Left kidney (tissue), 2 donors: ENCODE data around the gene UGCG. TPM values are rescaled to one million over a fixed set of nuclear protein-coding genes. Genes with fewer than 3 reads are reported as not detected.
"Not testable (repeated sequence)": the region's sequence is repeated elsewhere in the genome, so short reads cannot be mapped to it uniquely, and the experiment has no call there.

Source experiments
- DNase-seq: peaks from one replicate; pipeline ENCODE4 v3.0.0-alpha.2; 2013
- polyA plus RNA-seq: library from polyadenylated mRNA; unstranded; fragments of 120-200 nt; gene quantifications from one replicate; pipeline ENCODE4 v1.2.1, GENCODE V29; 2013; ENCODE audit not compliant: insufficient read length

UGCG gene
- polyA plus RNA-seq, 1 donor: 84.3 TPM

DNA sequence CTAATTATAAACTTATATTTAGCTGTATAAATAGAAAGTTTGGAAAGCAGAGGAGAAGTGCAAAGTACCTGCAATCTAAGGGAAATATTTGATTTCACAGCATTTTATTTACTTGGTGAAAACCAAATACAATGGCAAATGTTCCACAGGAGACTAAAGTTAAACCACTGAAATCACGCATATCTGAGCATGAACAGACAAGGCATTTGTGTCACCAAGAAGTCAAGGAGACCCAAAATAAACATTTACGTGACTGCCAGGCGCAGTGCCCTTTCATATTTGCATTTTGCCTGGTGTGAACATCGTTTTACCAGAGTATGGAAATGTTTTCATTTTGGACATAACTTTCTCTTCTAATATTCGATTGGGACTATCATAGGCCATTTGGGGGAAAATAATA lies 20.6 kb downstream of the UGCG start:
- DNase-seq: no peak

DNA sequence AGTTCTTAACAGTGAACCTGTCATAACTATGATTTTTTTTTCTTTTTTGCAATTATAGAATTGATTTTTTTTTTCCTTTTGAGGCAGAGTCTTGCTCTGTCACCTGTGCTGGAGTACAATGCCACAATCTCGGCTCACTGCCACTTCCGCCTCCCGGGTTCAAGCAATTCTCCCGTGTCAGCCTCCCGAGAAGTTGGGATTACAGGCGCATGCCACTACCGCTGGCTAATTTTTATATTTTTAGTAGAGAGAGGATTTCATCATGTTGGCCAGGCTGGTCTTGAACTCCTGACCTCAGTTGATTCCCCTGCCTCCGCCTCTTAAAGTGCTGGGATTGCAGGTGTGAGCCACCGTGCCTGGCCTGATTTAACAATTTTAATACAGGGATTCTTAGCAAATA lies 21.4 kb downstream of the UGCG start:
- no peak for DNase-seq

DNA sequence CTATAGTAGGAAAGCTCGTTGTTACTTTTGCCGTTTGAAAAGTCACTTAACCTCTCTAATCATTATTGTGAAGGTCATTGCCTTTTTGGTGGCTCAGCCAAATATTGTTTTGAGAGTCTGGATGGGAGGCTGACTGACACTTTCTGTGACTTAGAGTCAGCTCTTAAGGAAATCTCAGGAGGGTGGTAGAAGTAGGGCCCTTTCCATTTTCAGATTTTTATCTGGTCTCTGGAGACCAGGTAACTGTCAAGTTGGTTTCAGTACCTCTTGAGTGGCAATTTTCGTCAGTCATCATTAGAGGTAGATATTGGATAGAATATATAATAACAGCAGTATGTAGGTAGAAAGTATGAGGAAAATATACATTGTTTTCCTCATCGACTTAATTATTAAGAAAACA lies 23.3 kb downstream of the UGCG start:
- DNase-seq: no peak

DNA sequence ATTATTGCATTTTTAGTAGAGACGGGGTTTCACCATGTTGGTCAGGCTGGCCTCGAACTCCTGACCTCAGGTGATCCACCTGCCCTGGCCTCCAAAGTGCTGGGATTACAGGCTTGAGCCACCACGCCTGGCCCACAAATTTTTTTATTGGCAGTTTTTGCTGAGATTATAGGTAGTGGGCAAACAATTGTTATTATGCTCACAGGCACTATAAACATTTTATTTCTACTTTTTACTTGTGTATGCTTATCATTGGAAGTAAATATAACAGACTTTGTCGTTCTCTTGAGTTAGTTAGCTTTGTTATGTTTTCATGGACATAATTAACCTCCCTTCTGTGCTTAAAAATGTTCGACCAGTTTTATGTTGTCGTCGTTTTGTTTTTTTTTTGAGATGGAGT lies 23.9 kb downstream of the UGCG start:
- no peak for DNase-seq

DNA sequence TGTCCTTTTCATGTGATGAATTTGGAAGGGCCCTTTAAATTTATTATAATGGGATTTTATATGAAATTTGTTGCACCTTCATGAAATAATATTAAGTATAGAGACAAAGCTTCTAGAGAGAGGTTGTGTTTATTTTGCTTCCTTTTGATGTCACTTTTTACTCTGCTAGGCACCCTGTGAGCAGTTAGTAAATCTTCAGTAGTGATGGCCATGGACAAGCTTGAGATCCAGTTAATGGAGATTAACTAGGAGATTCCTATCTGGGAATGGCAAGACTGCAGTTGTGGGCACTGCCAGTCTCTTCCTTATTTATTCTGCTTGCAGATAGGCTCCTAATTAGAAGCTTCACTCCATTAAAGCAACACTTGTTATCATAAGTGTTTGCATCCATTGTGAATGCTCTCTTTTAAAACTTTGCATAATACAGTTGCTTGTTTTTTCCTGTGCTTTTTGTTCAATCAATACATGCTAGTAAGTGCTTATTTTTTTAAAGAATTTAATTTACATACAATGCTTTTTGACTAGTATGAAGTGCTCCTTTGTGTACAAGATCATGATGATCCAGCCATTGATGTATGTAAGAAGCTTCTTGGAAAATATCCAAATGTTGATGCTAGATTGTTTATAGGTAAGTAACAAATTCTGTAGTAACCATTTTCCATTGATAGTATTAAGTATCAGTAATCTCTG lies 25.9 kb downstream of the UGCG start:
- DNase-seq: no peak

DNA sequence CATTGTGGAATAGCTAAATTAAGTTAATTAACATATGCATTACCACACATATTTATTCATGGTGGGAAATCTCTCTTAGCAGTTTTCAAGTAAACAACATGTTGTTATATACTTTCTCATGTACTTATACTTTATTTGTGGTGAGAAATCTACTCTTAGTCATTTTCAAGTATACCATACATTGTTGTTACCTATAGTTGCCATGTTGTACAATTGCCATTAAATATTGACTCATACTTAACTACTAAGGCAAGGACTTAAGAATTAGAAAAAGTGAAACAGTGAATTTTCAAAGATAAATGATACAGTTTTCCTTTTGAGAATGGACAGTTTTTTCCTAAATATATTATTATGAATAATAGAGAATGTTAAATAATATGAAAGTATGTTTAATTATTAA lies 27.7 kb downstream of the UGCG start:
- no peak for DNase-seq

DNA sequence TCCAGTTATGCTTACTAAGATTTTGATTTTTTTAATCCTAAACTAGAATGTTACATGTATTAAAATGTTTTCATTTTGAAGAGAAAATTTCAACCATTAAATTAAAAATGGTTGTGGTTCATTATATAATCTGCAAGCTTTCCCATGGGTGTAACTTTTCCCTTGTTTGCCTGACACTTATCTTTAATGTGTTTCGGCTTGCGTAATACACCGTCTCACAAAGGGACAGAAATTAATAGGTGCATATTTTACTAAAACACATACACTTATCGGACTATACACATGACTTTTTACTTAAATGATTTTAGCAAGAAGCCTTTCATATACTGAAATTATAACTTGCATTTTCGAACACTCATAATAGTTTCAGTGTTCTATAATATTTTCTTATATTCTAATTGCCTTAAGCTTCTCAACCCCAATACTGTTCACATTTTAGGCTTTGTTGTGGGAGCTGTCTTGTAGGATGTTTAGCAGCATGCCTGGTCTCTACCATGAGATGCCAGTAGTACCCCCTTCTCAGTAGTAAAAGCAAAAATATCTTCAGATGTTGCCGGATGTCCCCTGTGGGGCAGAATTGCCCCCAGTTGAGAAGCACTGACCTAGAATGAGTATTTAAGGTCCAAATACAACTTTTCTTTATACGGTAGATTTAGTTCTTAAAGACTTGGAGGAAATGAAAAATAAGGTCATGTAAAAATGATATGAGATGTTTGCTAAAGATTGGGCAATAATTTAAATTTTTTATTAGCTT lies 28.6 kb downstream of the UGCG start:
- no peak for DNase-seq

DNA sequence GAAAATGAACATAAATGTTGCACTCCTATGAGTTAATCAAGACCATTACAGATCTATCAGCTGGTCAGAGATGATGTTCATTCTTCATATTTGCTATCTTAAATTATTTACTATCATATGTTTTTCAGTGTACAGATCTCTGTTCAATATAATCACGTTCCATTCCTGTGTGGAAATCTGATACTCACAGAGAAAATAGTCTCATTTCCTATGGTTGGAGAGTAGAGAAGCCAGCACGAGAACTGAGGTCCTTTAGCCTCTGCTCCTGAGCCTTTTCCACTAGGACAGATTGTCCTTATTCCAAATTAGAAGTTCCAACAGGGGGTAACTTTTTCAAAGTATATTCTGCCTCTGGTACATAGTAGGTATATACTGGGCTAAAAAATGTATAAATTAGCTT lies 29.2 kb downstream of the UGCG start:
- DNase-seq: no peak

DNA sequence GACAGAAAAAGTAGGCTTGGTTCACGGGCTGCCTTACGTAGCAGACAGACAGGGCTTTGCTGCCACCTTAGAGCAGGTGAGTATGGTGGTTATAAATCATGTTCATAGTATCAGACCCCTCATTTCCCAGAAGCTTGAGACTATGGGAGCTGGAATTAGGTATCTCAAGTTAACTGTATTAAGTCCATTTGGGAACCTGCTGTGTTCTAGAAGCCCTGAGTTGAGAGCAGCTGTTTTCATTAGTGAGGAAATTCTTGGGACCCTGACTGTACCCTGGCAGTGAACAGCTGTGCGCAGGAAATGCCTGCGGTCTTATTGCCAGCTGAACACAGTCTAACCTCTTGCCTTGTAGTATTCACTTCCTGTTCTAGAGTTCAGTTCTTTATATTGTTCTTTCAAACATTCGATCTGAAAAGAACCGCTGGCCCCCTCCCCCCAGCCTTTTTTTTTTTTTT lies 29.8 kb downstream of the UGCG start:
- DNase-seq: no peak

DNA sequence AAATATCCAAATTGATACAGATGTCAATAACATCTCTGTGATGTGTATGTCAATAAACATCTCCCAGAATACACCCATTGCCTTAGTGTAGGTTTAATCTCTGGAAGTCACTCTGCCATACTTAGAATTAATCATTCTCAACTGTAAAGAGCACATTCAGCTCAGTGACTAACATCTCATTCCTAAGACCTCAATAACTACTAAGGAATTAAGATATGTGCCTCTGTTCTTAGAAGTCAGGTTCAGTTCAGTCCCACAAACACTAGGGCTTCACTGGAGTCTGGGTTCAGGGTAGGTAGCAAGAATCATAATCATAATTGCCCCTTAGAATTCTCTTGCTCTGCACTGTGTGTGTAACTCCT lies 31.7 kb downstream of the UGCG start:
- no peak for DNase-seq

DNA sequence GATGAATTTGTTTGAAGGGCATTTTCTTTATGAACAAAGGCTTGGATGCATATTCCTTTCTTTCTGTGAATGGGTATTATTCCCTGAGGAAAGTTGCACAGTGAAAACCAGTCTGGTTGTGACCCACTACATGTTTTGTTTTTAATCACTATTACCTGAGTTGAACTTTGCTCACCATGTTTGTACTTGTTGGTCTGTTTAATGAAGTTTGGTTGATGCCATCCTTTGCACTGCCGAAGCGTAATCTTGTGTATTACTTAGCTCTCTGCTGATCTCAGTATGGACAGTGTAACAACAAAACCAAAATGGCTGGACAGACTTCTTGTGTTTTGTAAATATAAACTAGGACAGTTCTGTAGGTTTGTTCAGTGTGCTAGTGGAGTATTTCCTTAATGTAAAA lies 38.1 kb downstream of the UGCG start:
- DNase-seq: no peak

DNA sequence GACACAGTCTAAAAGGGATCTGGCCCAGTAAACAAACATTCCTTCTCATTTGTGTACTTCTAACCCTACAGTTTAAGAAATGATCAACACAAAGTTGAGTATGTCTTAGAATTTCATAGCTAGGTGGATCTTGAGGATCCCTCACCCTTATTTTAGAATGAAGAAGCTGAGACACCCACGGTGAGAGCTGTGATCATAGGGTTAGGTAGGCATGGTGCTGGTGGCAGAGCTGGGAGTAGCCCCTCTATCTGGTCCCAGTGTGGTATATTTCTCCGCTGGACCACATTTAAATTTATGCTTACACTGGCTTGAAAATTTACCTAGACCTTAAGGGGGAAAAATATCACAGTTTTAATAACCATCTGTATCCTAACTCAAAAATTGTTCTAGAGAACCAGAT lies 39.8 kb downstream of the UGCG start:
- DNase-seq: no peak

DNA sequence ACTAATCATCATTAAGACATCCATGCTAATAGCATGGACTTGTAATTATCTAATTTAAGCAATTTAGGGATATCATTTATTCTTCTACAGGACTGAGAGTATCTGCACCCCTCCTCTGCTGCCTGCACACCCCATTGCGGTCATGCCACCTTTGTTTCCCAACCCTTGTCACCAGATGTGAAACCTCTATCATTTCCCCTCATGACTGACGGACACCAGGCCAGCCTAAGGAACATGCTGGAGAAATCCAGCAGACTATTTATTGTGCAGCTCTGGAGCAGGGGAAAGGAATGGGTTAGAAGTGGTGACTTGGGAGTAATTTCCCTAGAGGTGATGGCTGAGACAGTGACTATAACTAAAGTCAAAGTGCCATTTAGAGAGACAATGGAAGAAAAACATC lies 40.7 kb downstream of the UGCG start:
- DNase-seq: no peak

DNA sequence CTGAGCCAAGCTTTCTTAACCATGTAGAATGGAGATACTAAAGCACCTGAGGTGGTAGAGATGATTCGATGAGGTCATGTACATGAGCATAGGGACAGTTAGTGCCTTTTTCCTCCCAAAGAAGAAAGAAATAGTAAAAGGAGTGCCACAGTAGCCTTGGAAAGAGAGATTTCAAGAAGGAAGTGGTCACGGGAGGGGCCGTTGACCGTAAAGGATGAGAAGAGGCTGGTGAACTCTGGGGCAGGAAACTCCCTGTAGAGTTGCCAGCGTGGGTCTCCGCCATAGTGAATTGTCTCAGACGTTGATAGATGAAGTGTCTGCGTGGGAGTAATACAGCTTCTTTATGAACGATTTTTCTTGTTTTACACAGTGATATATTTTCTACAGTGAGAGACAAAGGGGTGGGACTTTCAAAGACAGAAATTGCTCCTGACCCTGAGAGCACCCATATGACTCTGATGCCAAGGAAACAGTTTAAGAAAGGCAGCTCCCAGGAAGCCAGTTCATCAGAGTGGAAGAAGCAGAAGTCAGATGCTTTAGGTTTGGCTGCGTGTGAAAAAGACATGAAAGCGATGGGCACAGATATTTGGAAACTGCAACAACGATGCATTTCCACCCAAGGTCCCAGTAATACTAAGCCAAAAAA lies 41.3 kb downstream of the UGCG start:
- DNase-seq: no peak

DNA sequence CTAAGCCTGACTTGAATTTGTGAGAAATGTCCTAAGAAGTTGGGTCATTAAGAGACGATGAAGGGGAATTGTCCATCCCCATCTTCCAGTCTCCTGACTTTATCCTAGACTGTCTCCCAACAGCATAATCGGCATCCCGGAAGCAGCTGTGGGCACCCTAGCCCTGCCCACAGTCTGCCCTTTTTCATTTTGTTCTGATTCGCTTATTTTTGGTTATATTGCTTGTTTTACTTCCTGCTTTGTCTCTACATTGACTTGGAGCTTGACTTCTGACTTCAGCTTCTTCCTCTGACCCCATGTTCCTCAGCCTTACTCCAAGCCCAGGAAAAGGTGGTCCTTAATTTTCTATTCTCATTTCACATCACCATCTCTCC lies 41.8 kb downstream of the UGCG start:
- no peak for DNase-seq

DNA sequence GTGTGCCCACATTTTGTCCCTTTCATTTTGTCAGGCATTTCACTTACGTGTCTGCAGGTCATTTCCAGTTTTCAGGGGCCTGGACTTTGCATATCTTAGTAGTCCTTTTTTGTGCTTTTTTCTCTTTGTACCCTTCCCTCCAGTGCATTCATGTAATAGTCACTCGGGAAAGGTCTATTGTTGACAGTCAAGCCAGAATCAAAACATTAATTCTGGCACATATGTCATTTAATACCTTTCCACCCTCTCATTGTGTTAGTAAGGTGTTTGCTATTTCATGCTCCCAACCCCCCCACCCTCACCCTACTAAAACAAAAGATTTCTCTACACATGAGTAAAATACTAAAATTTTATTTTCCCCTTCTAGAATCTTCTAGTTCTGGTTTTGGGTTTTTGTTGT lies 42.7 kb downstream of the UGCG start:
- no peak for DNase-seq

DNA sequence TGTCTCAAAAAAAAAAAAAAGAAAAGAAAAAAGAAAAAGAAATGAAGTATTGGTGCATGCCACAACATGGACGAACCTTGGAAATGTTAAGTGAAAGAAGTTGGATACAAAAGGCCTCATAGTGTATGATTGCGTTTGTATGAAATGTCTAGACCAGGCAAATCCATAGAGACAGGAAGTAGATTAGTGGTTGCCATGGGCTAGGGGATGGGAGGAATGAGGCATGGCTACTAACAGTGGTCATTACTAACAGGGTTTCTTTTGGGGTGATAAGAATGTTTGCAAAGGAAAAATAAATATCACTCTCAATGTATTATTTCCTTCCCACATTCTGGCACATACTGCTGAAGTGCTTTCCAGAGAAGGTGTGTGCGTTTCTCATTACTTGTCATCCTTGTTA lies 44.1 kb downstream of the UGCG start:
- no peak for DNase-seq

DNA sequence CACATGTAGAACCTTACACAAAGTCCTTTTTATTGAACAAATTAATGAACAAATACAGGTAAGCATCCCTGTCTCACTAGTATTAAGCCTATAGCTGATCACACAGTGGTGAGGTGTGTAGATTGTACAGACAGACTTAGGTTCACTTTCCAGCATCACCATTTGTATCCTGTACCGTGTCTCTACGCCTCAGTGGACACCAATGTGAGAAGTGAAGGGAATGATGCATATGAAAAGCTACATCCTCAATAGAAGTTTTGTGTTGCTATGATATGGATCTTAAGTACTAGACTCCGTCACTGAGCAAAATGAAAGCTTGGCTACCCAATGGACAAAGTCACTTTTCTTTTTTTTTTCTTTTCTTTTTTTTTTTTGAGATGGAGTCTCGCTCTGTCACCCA lies 46.6 kb downstream of the UGCG start:
- DNase-seq: no peak

DNA sequence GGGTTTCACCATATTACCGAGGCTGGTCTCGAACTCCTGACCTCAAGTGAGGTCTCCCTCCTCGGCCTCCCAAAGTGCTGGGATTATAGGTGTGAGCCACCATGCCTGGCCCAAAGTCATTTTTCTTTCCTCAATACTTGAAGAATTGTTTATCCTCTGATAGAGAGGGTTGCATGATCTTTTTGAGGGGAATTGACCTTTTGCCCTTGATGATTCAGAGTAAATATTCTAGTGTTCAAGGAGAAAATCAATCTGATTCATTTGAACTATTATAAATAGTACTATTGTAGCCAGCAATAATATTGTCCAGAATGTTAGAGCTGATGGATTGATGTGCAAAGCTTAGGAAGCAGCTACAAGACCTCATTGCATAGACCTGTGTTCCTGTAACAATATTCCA lies 47.1 kb downstream of the UGCG start:
- DNase-seq: no peak

DNA sequence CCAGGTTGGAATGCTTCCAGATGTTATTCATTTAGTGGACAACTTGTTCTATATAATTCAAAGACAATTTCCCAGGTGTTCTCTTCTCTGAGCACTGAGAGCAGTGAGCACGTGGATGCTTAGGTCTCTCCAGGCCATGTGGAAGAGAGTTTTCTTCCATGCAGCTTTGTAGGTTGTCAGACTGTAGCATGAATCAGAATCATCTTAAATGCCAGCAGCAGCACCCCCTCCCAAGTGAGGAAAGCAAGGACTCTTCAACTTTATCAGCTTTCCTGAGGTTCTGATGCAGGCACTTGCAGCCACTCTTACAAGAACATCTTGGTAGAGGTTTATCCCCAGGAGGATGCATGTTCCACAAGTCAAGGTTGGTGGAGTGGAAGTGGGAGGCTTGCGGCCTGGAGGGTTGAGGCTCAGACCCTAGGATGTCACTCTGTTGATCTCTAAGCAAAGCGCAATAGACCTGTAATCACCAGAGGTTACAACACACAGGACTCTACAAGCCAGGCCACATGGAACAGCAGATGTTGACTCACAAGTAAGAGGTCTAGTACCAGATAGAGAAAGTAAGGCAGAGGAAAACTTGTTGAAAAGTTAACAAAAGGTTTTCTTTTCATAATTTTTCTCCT lies 47.7 kb downstream of the UGCG start:
- no peak for DNase-seq

DNA sequence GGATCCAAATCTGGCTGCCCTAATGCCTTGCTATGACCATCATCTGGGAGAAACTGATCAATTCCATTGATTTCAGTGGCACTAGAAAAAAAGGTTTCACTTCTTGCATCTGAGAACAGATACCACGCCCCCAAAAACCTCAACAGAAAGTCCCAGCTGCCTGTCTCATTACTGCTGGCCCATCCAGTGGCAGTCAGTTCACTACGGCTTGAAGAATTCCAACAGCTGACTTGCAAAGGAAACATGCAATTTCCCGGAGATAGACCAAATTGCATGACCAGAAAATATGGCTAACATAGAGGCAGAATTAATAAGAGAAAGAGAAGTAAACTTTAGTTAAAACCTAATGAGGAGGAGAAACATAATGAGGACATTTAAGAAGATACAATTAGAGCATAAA lies 48.6 kb downstream of the UGCG start:
- no peak for DNase-seq

DNA sequence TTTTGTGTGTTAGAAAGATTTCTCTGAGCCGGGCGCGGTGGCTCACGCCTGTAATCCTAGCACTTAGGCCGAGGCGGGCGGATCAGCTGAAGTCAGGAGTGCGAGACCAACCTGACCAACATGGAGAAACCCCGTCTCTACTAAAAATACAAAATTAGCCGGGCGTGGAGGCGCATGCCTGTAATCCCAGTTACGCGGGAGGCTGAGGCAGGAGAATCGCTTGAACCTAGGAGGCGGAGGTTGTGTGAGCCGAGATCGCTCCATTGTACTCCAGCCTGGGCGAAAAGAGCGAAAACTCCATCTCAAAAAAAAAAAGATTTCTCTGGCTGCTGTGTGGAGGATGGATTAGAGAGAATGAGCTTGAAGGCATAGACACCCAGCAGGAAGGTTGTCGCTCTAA lies 51.5 kb downstream of the UGCG start:
- DNase-seq: not testable (repeated sequence)

DNA sequence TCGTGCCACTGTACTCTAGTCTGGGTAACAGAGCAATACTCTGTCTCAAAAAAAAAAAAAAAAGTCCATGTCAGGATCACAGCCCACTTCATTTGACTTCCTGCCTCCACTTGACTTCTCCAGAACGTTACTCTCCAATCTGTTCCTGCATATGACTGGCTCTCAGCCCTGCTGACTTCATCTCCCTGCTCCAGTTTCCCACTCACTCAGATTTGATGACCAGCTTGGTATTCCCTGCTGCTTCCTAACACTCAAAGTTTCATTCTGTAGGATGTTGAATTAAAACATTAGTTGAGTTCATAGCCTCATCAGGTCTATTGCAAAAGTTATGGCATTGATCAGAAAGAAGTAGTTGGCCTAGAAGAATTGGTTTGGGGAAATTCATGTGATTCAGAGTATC lies 52.3 kb downstream of the UGCG start:
- DNase-seq: no peak
